ENCODE measurements around the gene ZSWIM1. TPM values are rescaled to one million over a fixed set of nuclear protein-coding genes. Genes with fewer than 3 reads are reported as not detected.
A peak's percentile ranks its signal among the peaks of the same experiment; 100 is the strongest.

The ZSWIM1 gene
- total and polyA plus RNA-seq, 2 of the 4 experiments (the other 2 are of a cell fraction), result 4.2 to 10.0 TPM

GRCh38 chr20:45924391-45925261, 43.6 kb downstream of the ZSWIM1 start:
- no peaks in the 10 kb centered on the region for H3K9me3 ChIP-seq (ENCODE audit: control insufficient read depth, insufficient read depth, low read length)
- ChIA-PET CTCF (interaction anchor here (0.5 kb wide), 1 partner anchor 1233 kb away, joined by 3 read pairs; no protein-coding TSS in a partner anchor), POLR2A (ENCODE audit: unreplicated experiment) (interaction anchor here (0.6 kb wide), 1 partner anchor 34 kb away, joined by 8 read pairs; the partner anchor contains the start of genes CTSA and NEURL2)
- TF ChIP-seq, protein P1, sequence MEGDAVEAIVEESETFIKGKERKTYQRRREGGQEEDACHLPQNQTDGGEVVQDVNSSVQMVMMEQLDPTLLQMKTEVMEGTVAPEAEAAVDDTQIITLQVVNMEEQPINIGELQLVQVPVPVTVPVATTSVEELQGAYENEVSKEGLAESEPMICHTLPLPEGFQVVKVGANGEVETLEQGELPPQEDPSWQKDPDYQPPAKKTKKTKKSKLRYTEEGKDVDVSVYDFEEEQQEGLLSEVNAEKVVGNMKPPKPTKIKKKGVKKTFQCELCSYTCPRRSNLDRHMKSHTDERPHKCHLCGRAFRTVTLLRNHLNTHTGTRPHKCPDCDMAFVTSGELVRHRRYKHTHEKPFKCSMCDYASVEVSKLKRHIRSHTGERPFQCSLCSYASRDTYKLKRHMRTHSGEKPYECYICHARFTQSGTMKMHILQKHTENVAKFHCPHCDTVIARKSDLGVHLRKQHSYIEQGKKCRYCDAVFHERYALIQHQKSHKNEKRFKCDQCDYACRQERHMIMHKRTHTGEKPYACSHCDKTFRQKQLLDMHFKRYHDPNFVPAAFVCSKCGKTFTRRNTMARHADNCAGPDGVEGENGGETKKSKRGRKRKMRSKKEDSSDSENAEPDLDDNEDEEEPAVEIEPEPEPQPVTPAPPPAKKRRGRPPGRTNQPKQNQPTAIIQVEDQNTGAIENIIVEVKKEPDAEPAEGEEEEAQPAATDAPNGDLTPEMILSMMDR (conservative IDR thresholded peaks at IDR 0.05; ENCODE audit: low read depth, low read length), result no peak
- TF ChIP-seq CHD1 (IDR thresholded peaks at IDR 0.05; ENCODE audit: low read depth, low read length) (no peak), MAFK (IDR thresholded peaks at IDR 0.05; ENCODE audit: low read depth, low read length) (peak; percentile 92), RAD21 (IDR thresholded peaks at IDR 0.05; ENCODE audit: low read length) (no peak)
- H2AFZ ChIP-seq (replicated peaks; ENCODE audit: low read length, poor library complexity), result no peak overlapping the region
- H3K4ac ChIP-seq (ENCODE audit: low read depth, low read length), result 0 out of 2 replicates have a peak overlapping the region, but pooled peaks have one; percentile 46
- no peak overlapping the region; the same call in 1 of the 2 replicates for H3K14ac ChIP-seq (replicated peaks; ENCODE audit: low read depth, low read length)
- H3K36me3 ChIP-seq (ENCODE audit: control insufficient read depth, insufficient read depth, low read length), result no peaks in the 10 kb centered on the region
- H2BK15ac ChIP-seq (ENCODE audit: low read depth, low read length), result no peak overlapping the region
- H2AK5ac ChIP-seq (ENCODE audit: low read depth, low read length), result no peak overlapping the region
- dilution Hi-C loops (cut with HindIII; ENCODE audit: low sequenced_read_pairs, unreplicated experiment), result no loop called here
- H2BK120ac ChIP-seq (ENCODE audit: low read depth, low read length), result no peak overlapping the region
- in situ Hi-C loops (cut with MboI; ENCODE audit: low sequenced_read_pairs), result loop anchor here (25.0 kb wide), 1 partner anchor 587 kb away; the partner anchor contains the start of gene SDC4
- peaks cover 23% of the 10 kb centered on the region for H3K4me1 ChIP-seq (ENCODE audit: control insufficient read depth, insufficient read depth, low read length)
- H3K27ac ChIP-seq (ENCODE audit: insufficient read depth, low read length), result peak overlapping the region; percentile 2; the same call in 1 of the 2 replicates
- peak overlapping the region in 1 of 2 experiments; percentile 84; a peak in 2 of 4 replicates for H4K8ac ChIP-seq (ENCODE audit: low read depth in 2 of 2, low read length in 2 of 2)
- H3K23ac ChIP-seq (ENCODE audit: low read depth, low read length), result peak overlapping the region; percentile 6; the same call in 1 of the 2 replicates
- WGBS, 2 experiments (ENCODE audit: extremely low coverage in 2 of 2, insufficient read length in 1 of 2), result 83% methylated on average over 5 of the region's 21 CpGs; no CpG with 5 or more reads in 1 of the 2 experiments
- intact Hi-C loops (cut with micrococcal nuclease), result no loop called here
- ATAC-seq (ENCODE audit: low read depth) (peak; percentile 30), DNase-seq (peak; percentile 61)
- H2BK5ac ChIP-seq (ENCODE audit: low read depth, low read length, poor library complexity, severe bottlenecking), result no peak overlapping the region
- no peak overlapping the region for H4K5ac ChIP-seq (ENCODE audit: low read depth, low read length)
- no peaks in the 10 kb centered on the region; the same call in 1 of the 2 replicates for H3K9me1 ChIP-seq (ENCODE audit: insufficient read depth, low read length)
- H3K79me1 ChIP-seq (ENCODE audit: low read depth in 1 of 2, low read length in 2 of 2), result peaks cover 0 to 3% of the 10 kb centered on the region in 2 experiments; a peak in 2 of 4 replicates
- H3K4me2 ChIP-seq (ENCODE audit: low read depth, low read length), result peak overlapping the region; percentile 17
- H3K56ac ChIP-seq (ENCODE audit: extremely low read depth, insufficient read depth, low read length), result no peak overlapping the region
- no peak overlapping the region for H2BK20ac ChIP-seq (ENCODE audit: low read depth, low read length)
- H3K18ac ChIP-seq (ENCODE audit: low read depth, low read length), result peak overlapping the region; percentile 1; the same call in 1 of the 2 replicates
- H3K4me3 ChIP-seq (ENCODE audit: insufficient read depth, low read depth, low read length), result no peak overlapping the region
- H3K27me3 ChIP-seq (ENCODE audit: control insufficient read depth, insufficient read depth, low read length), result no peaks in the 10 kb centered on the region
- H4K20me1 ChIP-seq (ENCODE audit: insufficient read depth, low read length), result no peaks in the 10 kb centered on the region; the same call in 1 of the 2 replicates
- no peak overlapping the region for H4K91ac ChIP-seq (ENCODE audit: insufficient read depth, low read depth, low read length)
- no TSS peak for BruUV-seq (replicated peaks)
- H3K9ac ChIP-seq (ENCODE audit: low read depth, low read length), result no peak overlapping the region
- H2AK9ac ChIP-seq (replicated peaks; ENCODE audit: low read depth, low read length, poor library complexity), result no peak overlapping the region
